B cell (primary cell): ENCODE results near the gene TFAP2D. TPM values are rescaled to one million over a fixed set of nuclear protein-coding genes. Genes with fewer than 3 reads are reported as not detected.

Experiments
- ATAC-seq: fragments of 200-7000 bp; cut with Tn5 transposase; one replicate; pipeline ENCODE4 v1.10.0; 2021; ENCODE audit warnings: low read depth, mild to moderate bottlenecking, moderate number of reproducible peaks, moderate library complexity
- CTCF ChIA-PET: fragments of 350-600 bp; sonication (Branson Sonifier 250); formaldehyde crosslinking; loops from one replicate; lab custom pipeline; 2021; ENCODE audit warnings: antibody characterized with exemption, inconsistent platforms; lab: Charles Lee
- POLR2A ChIA-PET: fragments of 350-600 bp; sonication (Branson Sonifier 250); formaldehyde crosslinking; loops from one replicate; lab custom pipeline; 2021; ENCODE audit warnings: antibody characterized with exemption; lab: Charles Lee
- DNase-seq: peaks from one replicate; pipeline ENCODE4 v3.0.0; 2013
- H2AFZ ChIP-seq: 2 replicates; pipeline ENCODE4 v1.6.1; 2012; ENCODE audit warnings: mild to moderate bottlenecking, low read depth, low read length; ENCODE audit not compliant: insufficient read depth, poor library complexity, severe bottlenecking
- H3K27ac ChIP-seq, 2 donors: 1 replicate in 1 of 2; 2 replicates in 1 of 2; pipeline ENCODE4 v1.5.1; 2012 to 2013; ENCODE audit warnings: low read length in 2 of 2, mild to moderate bottlenecking in 2 of 2, moderate library complexity in 1 of 2
- H3K27me3 ChIP-seq, 4 experiments: fragments of 200-600 bp in 1 of 4; sonication (generic) in 1 of 4; replicated peaks in 1 of 4; 1 replicate in 2 of 4; 2 replicates in 2 of 4; pipeline versions ENCODE4 v1.6.1 to v1.7.0; 2013 to 2016; ENCODE audit warnings: low read length in 3 of 4, mild to moderate bottlenecking in 2 of 4, mixed read lengths in 1 of 4, moderate library complexity in 1 of 4; ENCODE audit not compliant: insufficient read depth in 4 of 4, control insufficient read depth in 3 of 4; ENCODE audit errors: control extremely low read depth in 1 of 4
- H3K36me3 ChIP-seq, 2 experiments: replicated peaks in 1 of 2; 1 replicate in 1 of 2; 2 replicates in 1 of 2; pipeline versions ENCODE4 v1.6.1 to v1.7.1; 2013; ENCODE audit warnings: low read length in 1 of 2; ENCODE audit not compliant: insufficient read depth in 2 of 2, control insufficient read depth in 1 of 2; ENCODE audit errors: control extremely low read depth in 1 of 2, extremely low read depth in 1 of 2
- H3K4me1 ChIP-seq, 2 donors: fragments of 200-600 bp in 1 of 2; sonication (generic) in 1 of 2; 1 replicate in 1 of 2; 2 replicates in 1 of 2; pipeline versions ENCODE4 v1.5.1 to v1.6.1; 2013 to 2017; ENCODE audit warnings: low read length in 2 of 2; ENCODE audit not compliant: control insufficient read depth in 2 of 2, insufficient read depth in 2 of 2
- H3K4me2 ChIP-seq: replicated peaks from 2 replicates; pipeline ENCODE3; 2012; ENCODE audit warnings: mild to moderate bottlenecking, low read depth, low read length; ENCODE audit not compliant: poor library complexity, severe bottlenecking
- H3K4me3 ChIP-seq, 5 experiments: fragments of 200-600 bp in 1 of 5; sonication (generic) in 1 of 5; 1 replicate in 3 of 5; 2 replicates in 2 of 5; pipeline versions ENCODE4 v1.5.1 to v1.7.0; 2011 to 2016; ENCODE audit warnings: low read length in 4 of 5, mild to moderate bottlenecking in 4 of 5, low read depth in 2 of 5, control low read depth in 1 of 5, moderate library complexity in 1 of 5; ENCODE audit not compliant: insufficient read depth in 1 of 5; ENCODE audit errors: control extremely low read depth in 1 of 5, extremely low read depth in 1 of 5
- H3K79me2 ChIP-seq: fragments of 200-600 bp; sonication (generic); one replicate; pipeline ENCODE4 v1.6.0; 2016; ENCODE audit warnings: low read length; ENCODE audit not compliant: control insufficient read depth, insufficient read depth
- H3K9ac ChIP-seq: fragments of 200-600 bp; sonication (generic); 2 replicates; pipeline ENCODE4 v1.6.1; 2017; ENCODE audit warnings: mild to moderate bottlenecking, low read length, moderate library complexity
- H3K9me3 ChIP-seq, 3 donors: one replicate each; pipeline versions ENCODE4 v1.6.1 to v1.7.1; 2013; ENCODE audit warnings: low read length in 2 of 3; ENCODE audit not compliant: control insufficient read depth in 2 of 3, insufficient read depth in 1 of 3; ENCODE audit errors: control extremely low read depth in 1 of 3
- H4K20me1 ChIP-seq: 2 replicates; pipeline ENCODE4 v1.6.0; 2012; ENCODE audit warnings: mild to moderate bottlenecking, low read length; ENCODE audit not compliant: insufficient read depth, control insufficient read depth, poor library complexity, severe bottlenecking
- H3K27ac Mint-ChIP-seq: one replicate; pipeline ENCODE4 v1.8.0; 2021; ENCODE audit warnings: mixed read lengths
- H3K27me3 Mint-ChIP-seq: one replicate; pipeline ENCODE4 v1.8.0; 2021; ENCODE audit warnings: mixed read lengths
- H3K4me1 Mint-ChIP-seq: one replicate; pipeline ENCODE4 v1.8.0; 2021; ENCODE audit warnings: mixed read lengths
- H3K4me3 Mint-ChIP-seq: one replicate; pipeline ENCODE4 v1.8.0; 2021; ENCODE audit warnings: mixed read lengths
- H3K9me3 Mint-ChIP-seq: one replicate; pipeline ENCODE4 v1.8.0; 2022; ENCODE audit warnings: mixed read lengths; ENCODE audit not compliant: insufficient read depth
- CTCF ChIP-seq: fragments of 200-600 bp; IDR thresholded peaks from one replicate; pipeline ENCODE4 v1.8.0; 2022; ENCODE audit warnings: antibody characterized with exemption, mild to moderate bottlenecking
- EZH2 ChIP-seq: IDR thresholded peaks from 2 replicates; pipeline ENCODE4 v1.6.1; 2012; ENCODE audit warnings: borderline replicate concordance, low read depth, mild to moderate bottlenecking, moderate library complexity, low read length; ENCODE audit not compliant: insufficient read depth, poor library complexity, severe bottlenecking
- WGBS: methylation state at CpG from one replicate; pipeline ENCODE4 v1.1.5; 2013; ENCODE audit warnings: missing lambda C conversion rate; ENCODE audit not compliant: insufficient coverage; 5-methylcytosine and 5-hydroxymethylcytosine counted together
- intact Hi-C: fragments of 100-400 bp; cut with micrococcal nuclease; formaldehyde crosslinking; loops from one replicate; pipeline ENCODE4 v1.10.0; 2022
- polyA plus RNA-seq: library from polyadenylated mRNA; depleted of rRNA; stranded (reverse); fragments of >200 nt; gene quantifications from 2 replicates; pipeline ENCODE4 v1.2.3, GENCODE V29; 2012
- total RNA-seq, 2 donors: library from RNA; stranded (reverse); fragments of 120-200 nt in 1 of 2; gene quantifications; 1 replicate in 1 of 2; 2 replicates in 1 of 2; pipeline versions ENCODE4 v1.2.3 to v1.2.4, GENCODE V29; 2013 to 2022

The TFAP2D gene
- total and polyA plus RNA-seq, 2 donors (not counting 1 experiment from before 2014, with no cell fraction given), result not detected

- H3K36me3 ChIP-seq, result no peaks in the 10 kb centered on the region
- H3K4me3 Mint-ChIP-seq, result no peak overlapping the region
- intact Hi-C loops, result no loop called here
- no peak overlapping the region for H3K9ac ChIP-seq
- no peaks in the 10 kb centered on the region for H3K9me3 Mint-ChIP-seq
- WGBS, result no CpG with 5 or more reads among the region's 3 CpGs
- POLR2A ChIA-PET, result no interaction called here
- no peaks in the 10 kb centered on the region for H4K20me1 ChIP-seq
- H3K9me3 ChIP-seq, result no peaks in the 10 kb centered on the region
- H3K4me3 ChIP-seq, result no peak overlapping the region
- no peak overlapping the region for H3K27ac ChIP-seq
- H3K27ac Mint-ChIP-seq, result no peak overlapping the region
- TF ChIP-seq EZH2, result no peak
- TF ChIP-seq CTCF, result no peak
- no peak overlapping the region for H2AFZ ChIP-seq
- H3K79me2 ChIP-seq, result no peaks in the 10 kb centered on the region
- no peak for DNase-seq
- H3K27me3 Mint-ChIP-seq, result no peaks in the 10 kb centered on the region
- no peaks in the 10 kb centered on the region for H3K27me3 ChIP-seq
- H3K4me1 ChIP-seq, result no peaks in the 10 kb centered on the region
- CTCF ChIA-PET, result no interaction called here
- ATAC-seq, result no peak
- H3K4me2 ChIP-seq, result no peak overlapping the region
- H3K4me1 Mint-ChIP-seq, result no peaks in the 10 kb centered on the region
Observed at GRCh38 chr6:50666089-50666488, 47.2 kb upstream of the TFAP2D start.

- H3K36me3 ChIP-seq, result no peaks in the 10 kb centered on the region
- no peaks in the 10 kb centered on the region for H3K27me3 ChIP-seq
- TF ChIP-seq CTCF (no peak), EZH2 (no peak)
- H3K27me3 Mint-ChIP-seq, result no peaks in the 10 kb centered on the region
- H3K4me2 ChIP-seq, result no peak overlapping the region
- H2AFZ ChIP-seq, result no peak overlapping the region
- H3K27ac Mint-ChIP-seq, result no peak overlapping the region
- ChIA-PET CTCF (no interaction called here), POLR2A (no interaction called here)
- H3K27ac ChIP-seq, result no peak overlapping the region
- H3K4me3 ChIP-seq, result no peak overlapping the region
- no peaks in the 10 kb centered on the region for H3K79me2 ChIP-seq
- H3K9me3 ChIP-seq, result no peaks in the 10 kb centered on the region
- ATAC-seq (no peak), DNase-seq (no peak)
- intact Hi-C loops, result no loop called here
- H3K9me3 Mint-ChIP-seq, result no peaks in the 10 kb centered on the region
- no peaks in the 10 kb centered on the region for H4K20me1 ChIP-seq
- 34% methylated on average over 2 of the region's 4 CpGs for WGBS
- H3K4me3 Mint-ChIP-seq, result no peak overlapping the region
- no peaks in the 10 kb centered on the region for H3K4me1 ChIP-seq
- no peak overlapping the region for H3K9ac ChIP-seq
- no peaks in the 10 kb centered on the region for H3K4me1 Mint-ChIP-seq
Observed at GRCh38 chr6:50681213-50681824, 32.0 kb upstream of the TFAP2D start.
